Astrocyte (in vitro differentiated cells and primary cell): ENCODE measurements around the gene ST8SIA6.

ENCODE experiments used
- EZH2 ChIP-seq: IDR thresholded peaks from 2 replicates; pipeline ENCODE4 v1.6.1; 2012; ENCODE audit warnings: mild to moderate bottlenecking, low read length, inconsistent platforms; ENCODE audit not compliant: insufficient read depth
- TF ChIP-seq, protein P1 (sequence below): IDR thresholded peaks from 2 replicates; pipeline ENCODE4 v1.5.1; 2011; ENCODE audit warnings: low read depth, mild to moderate bottlenecking, inconsistent platforms, low read length, moderate library complexity; ENCODE audit not compliant: insufficient read depth

DNA sequence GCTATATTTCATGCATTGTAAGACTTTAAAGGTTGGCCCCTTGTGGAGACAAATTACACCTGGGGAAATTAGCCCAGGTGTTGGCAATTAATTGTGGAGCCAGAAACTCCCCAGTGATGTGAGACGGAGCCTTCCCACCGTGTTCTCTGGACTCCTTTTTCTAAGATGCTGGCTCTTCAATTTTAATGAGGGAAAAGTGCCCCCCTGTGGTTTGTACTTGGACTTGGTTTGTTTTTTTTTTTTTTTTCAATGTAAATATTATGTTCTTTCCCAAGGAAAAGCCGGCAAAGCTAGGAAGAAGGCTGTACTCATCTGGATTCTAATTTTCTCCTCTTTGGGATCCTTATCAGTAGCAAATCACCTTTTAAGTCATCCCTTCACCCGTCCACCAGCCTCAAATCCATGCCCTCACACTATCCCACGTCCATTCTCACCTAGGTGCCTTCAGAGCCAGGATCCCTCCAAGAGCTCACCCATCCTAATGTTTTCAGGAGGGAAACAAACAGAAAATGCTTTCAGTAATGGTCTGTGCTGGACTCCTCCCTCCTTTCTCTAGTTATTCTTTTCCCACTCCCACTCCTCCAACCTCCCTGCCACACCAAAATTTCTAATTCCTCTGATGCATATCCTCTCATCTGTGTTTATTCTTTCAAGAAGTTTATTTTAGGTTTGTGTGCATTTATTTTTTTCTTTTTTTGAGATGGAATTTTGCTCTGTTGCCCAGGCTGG lies 20.4 kb upstream of the ST8SIA6 start:
- TF ChIP-seq EZH2, result no peak
- TF ChIP-seq, protein P1, sequence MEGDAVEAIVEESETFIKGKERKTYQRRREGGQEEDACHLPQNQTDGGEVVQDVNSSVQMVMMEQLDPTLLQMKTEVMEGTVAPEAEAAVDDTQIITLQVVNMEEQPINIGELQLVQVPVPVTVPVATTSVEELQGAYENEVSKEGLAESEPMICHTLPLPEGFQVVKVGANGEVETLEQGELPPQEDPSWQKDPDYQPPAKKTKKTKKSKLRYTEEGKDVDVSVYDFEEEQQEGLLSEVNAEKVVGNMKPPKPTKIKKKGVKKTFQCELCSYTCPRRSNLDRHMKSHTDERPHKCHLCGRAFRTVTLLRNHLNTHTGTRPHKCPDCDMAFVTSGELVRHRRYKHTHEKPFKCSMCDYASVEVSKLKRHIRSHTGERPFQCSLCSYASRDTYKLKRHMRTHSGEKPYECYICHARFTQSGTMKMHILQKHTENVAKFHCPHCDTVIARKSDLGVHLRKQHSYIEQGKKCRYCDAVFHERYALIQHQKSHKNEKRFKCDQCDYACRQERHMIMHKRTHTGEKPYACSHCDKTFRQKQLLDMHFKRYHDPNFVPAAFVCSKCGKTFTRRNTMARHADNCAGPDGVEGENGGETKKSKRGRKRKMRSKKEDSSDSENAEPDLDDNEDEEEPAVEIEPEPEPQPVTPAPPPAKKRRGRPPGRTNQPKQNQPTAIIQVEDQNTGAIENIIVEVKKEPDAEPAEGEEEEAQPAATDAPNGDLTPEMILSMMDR, result peak; percentile 6
